IMR-90 (cell line): ENCODE data around the gene CERT1. TPM values are rescaled to one million over a fixed set of nuclear protein-coding genes. Genes with fewer than 3 reads are reported as not detected.

ENCODE experiments used
- ATAC-seq: fragments of 200-7000 bp; cut with Tn5 transposase; 2 replicates; pipeline ENCODE4 v1.9.1; 2020; ENCODE audit warnings: low read depth, mild to moderate bottlenecking, moderate library complexity
- BruUV-seq: library from RNA; stranded (reverse); fragments of 400-500 nt; replicated peaks from 2 replicates; lab custom pipeline; 2021; lab: Mats Ljungman, UMichigan
- CTCF ChIA-PET: fragments of 300-600 bp; formaldehyde crosslinking; extraction: SDS; loops from one replicate; lab custom pipeline; 2021; ENCODE audit warnings: antibody characterized with exemption; lab: Yijun Ruan, JAX
- POLR2A ChIA-PET: fragments of 300-600 bp; sonication (Branson Sonifier 250); formaldehyde crosslinking; loops from one replicate; lab custom pipeline; 2022; ENCODE audit warnings: antibody characterized with exemption; ENCODE audit not compliant: unreplicated experiment; lab: Charles Lee
- DNase-seq: peaks from one replicate; pipeline ENCODE4 v3.0.0; 2013
- H2AFZ ChIP-seq: replicated peaks from 2 replicates; pipeline ENCODE3; 2013; ENCODE audit warnings: low read length, mild to moderate bottlenecking; ENCODE audit not compliant: poor library complexity
- H2AK5ac ChIP-seq: 2 replicates; pipeline ENCODE4 v1.6.1; 2013; ENCODE audit warnings: low read depth, low read length, inconsistent platforms
- H2AK9ac ChIP-seq: replicated peaks from 2 replicates; pipeline ENCODE3; 2013; ENCODE audit warnings: mild to moderate bottlenecking, low read depth, low read length, moderate library complexity; ENCODE audit not compliant: poor library complexity
- H2BK120ac ChIP-seq: 2 replicates; pipeline ENCODE4 v1.6.1; 2013; ENCODE audit warnings: low read depth, low read length, inconsistent platforms
- H2BK15ac ChIP-seq: 3 replicates; pipeline ENCODE4 v1.6.1; 2013; ENCODE audit warnings: low read depth, low read length, inconsistent platforms
- H2BK20ac ChIP-seq: 2 replicates; pipeline ENCODE4 v1.6.1; 2013; ENCODE audit warnings: low read depth, mild to moderate bottlenecking, inconsistent platforms, low read length, moderate library complexity
- H2BK5ac ChIP-seq: 2 replicates; pipeline ENCODE4 v1.6.1; 2013; ENCODE audit warnings: mild to moderate bottlenecking, low read depth, low read length, inconsistent platforms; ENCODE audit not compliant: poor library complexity, severe bottlenecking
- H3K14ac ChIP-seq: replicated peaks from 2 replicates; pipeline ENCODE4 v1.6.1; 2013; ENCODE audit warnings: low read depth, low read length, inconsistent platforms
- H3K18ac ChIP-seq: 2 replicates; pipeline ENCODE4 v1.6.1; 2013; ENCODE audit warnings: low read depth, low read length, control low read depth
- H3K23ac ChIP-seq: 2 replicates; pipeline ENCODE4 v1.6.1; 2013; ENCODE audit warnings: low read depth, low read length, inconsistent platforms
- H3K27ac ChIP-seq: 2 replicates; pipeline ENCODE4 v1.5.1; 2013; ENCODE audit warnings: mild to moderate bottlenecking, control low read depth, low read length; ENCODE audit not compliant: insufficient read depth
- H3K27me3 ChIP-seq: 2 replicates; pipeline ENCODE4 v1.6.1; 2013; ENCODE audit warnings: low read length; ENCODE audit not compliant: control insufficient read depth, insufficient read depth
- H3K36me3 ChIP-seq: 2 replicates; pipeline ENCODE4 v1.6.1; 2013; ENCODE audit warnings: low read length, mixed read lengths; ENCODE audit not compliant: control insufficient read depth, insufficient read depth
- H3K4ac ChIP-seq: 2 replicates; pipeline ENCODE4 v1.6.1; 2013; ENCODE audit warnings: low read depth, low read length, inconsistent platforms
- H3K4me1 ChIP-seq: 2 replicates; pipeline ENCODE4 v1.6.1; 2013; ENCODE audit warnings: low read length, mixed read lengths; ENCODE audit not compliant: control insufficient read depth, insufficient read depth
- H3K4me2 ChIP-seq: 2 replicates; pipeline ENCODE4 v1.6.1; 2013; ENCODE audit warnings: low read depth, mild to moderate bottlenecking, control low read depth, low read length, moderate library complexity
- H3K4me3 ChIP-seq: 2 replicates; pipeline ENCODE4 v1.5.1; 2013; ENCODE audit warnings: low read depth, mild to moderate bottlenecking, control low read depth, low read length, moderate library complexity; ENCODE audit not compliant: insufficient read depth
- H3K56ac ChIP-seq: 2 replicates; pipeline ENCODE4 v1.6.1; 2013; ENCODE audit warnings: low read length, inconsistent platforms; ENCODE audit not compliant: insufficient read depth; ENCODE audit errors: extremely low read depth
- H3K79me1 ChIP-seq, 2 experiments: 2 replicates each; pipeline ENCODE4 v1.6.1; 2013; ENCODE audit warnings: low read length in 2 of 2, inconsistent platforms in 1 of 2, low read depth in 1 of 2
- H3K9ac ChIP-seq: 2 replicates; pipeline ENCODE4 v1.6.1; 2013; ENCODE audit warnings: low read depth, low read length, control low read depth
- H3K9me1 ChIP-seq: 2 replicates; pipeline ENCODE4 v1.6.1; 2013; ENCODE audit warnings: low read length, inconsistent platforms; ENCODE audit not compliant: insufficient read depth
- H3K9me3 ChIP-seq: 2 replicates; pipeline ENCODE4 v1.6.1; 2013; ENCODE audit warnings: low read length; ENCODE audit not compliant: control insufficient read depth, insufficient read depth
- H4K20me1 ChIP-seq: 2 replicates; pipeline ENCODE4 v1.6.1; 2013; ENCODE audit warnings: low read length, inconsistent platforms; ENCODE audit not compliant: insufficient read depth
- H4K5ac ChIP-seq: 2 replicates; pipeline ENCODE4 v1.6.1; 2013; ENCODE audit warnings: mild to moderate bottlenecking, low read depth, low read length, control low read depth
- H4K8ac ChIP-seq, 2 experiments: 2 replicates each; pipeline ENCODE4 v1.6.1; 2013; ENCODE audit warnings: low read depth in 2 of 2, low read length in 2 of 2, control low read depth in 1 of 2, inconsistent platforms in 1 of 2
- H4K91ac ChIP-seq: 2 replicates; pipeline ENCODE4 v1.6.1; 2013; ENCODE audit warnings: low read depth, low read length, inconsistent platforms; ENCODE audit not compliant: insufficient read depth
- MAZ ChIP-seq: IDR thresholded peaks from 2 replicates; pipeline ENCODE4 v1.6.1; 2012; ENCODE audit warnings: low read depth, mild to moderate bottlenecking, low read length, improper control_type of control experiment, moderate library complexity, borderline replicate concordance
- RAD21 ChIP-seq: IDR thresholded peaks from 2 replicates; pipeline ENCODE4 v1.6.1; 2012; ENCODE audit warnings: low read length, improper control_type of control experiment
- RCOR1 ChIP-seq: IDR thresholded peaks from 2 replicates; pipeline ENCODE4 v1.6.1; 2012; ENCODE audit warnings: mild to moderate bottlenecking, low read length, improper control_type of control experiment; ENCODE audit not compliant: insufficient replicate concordance
- RFX5 ChIP-seq: IDR thresholded peaks from 2 replicates; pipeline ENCODE4 v1.8.0; 2012; ENCODE audit warnings: low read depth, mild to moderate bottlenecking, low read length, moderate library complexity
- WGBS, 2 experiments: methylation state at CpG; one replicate each; pipeline versions ENCODE4 v1.1.5 to v1.1.7; 2013; ENCODE audit warnings: missing lambda C conversion rate in 2 of 2; ENCODE audit not compliant: insufficient read length in 1 of 2; ENCODE audit errors: extremely low coverage in 2 of 2; 5-methylcytosine and 5-hydroxymethylcytosine counted together
- dilution Hi-C: fragments of 300-500 bp; cut with HindIII; formaldehyde crosslinking; loops from one replicate; pipeline ENCODE4 v1.14.3; 2018; ENCODE audit warnings: low sequenced_read_pairs; ENCODE audit not compliant: unreplicated experiment
- in situ Hi-C: fragments of 300-500 bp; cut with MboI; formaldehyde crosslinking; loops from 3 replicates; pipeline ENCODE4 v1.14.3; 2019; ENCODE audit warnings: low sequenced_read_pairs, inconsistent platforms, mixed read lengths
- intact Hi-C: fragments of 100-400 bp; cut with micrococcal nuclease; formaldehyde crosslinking; loops from 2 replicates; pipeline ENCODE4 v1.10.0; 2022
- polyA plus RNA-seq, 3 experiments: library from polyadenylated mRNA; depleted of rRNA; stranded (reverse); fragments of >200 nt; gene quantifications; 2 replicates each; pipeline ENCODE4 v1.2.3, GENCODE V29; 2012; ENCODE audit warnings: low replicate concordance in 1 of 3
- total RNA-seq: library from RNA; depleted of rRNA; stranded (reverse); fragments of >200 nt; gene quantifications from 2 replicates; pipeline ENCODE4 v1.2.3, GENCODE V29; 2012

Gene CERT1
- total and polyA plus RNA-seq, 2 of the 4 experiments (the other 2 are of a cell fraction): 7.2 TPM

GRCh38 chr5:75558221-75558620 lies 46.8 kb upstream of the CERT1 start:
- H2BK120ac ChIP-seq: no peak overlapping the region
- no peak overlapping the region for H2AK5ac ChIP-seq
- no peak overlapping the region for H2BK5ac ChIP-seq
- peaks cover 16 to 20% of the 10 kb centered on the region in 2 experiments; a peak in 3 of 4 replicates for H3K79me1 ChIP-seq
- no peak overlapping the region for H3K14ac ChIP-seq
- no peak overlapping the region for H3K27ac ChIP-seq
- no peak overlapping the region for H2BK15ac ChIP-seq
- H3K9me3 ChIP-seq: peaks cover 2% of the 10 kb centered on the region; the same call in 1 of the 2 replicates
- BruUV-seq: no TSS peak
- no peaks in the 10 kb centered on the region; the same call in 1 of the 2 replicates for H3K9me1 ChIP-seq
- no peak overlapping the region for H3K23ac ChIP-seq
- H4K91ac ChIP-seq: no peak overlapping the region
- H3K4me3 ChIP-seq: no peak overlapping the region
- no peaks in the 10 kb centered on the region for H3K4me1 ChIP-seq
- no peaks in the 10 kb centered on the region for H3K27me3 ChIP-seq
- H3K4me2 ChIP-seq: no peak overlapping the region
- in situ Hi-C loops: no loop called here
- CTCF ChIA-PET: no interaction called here
- no peak overlapping the region for H3K4ac ChIP-seq
- H3K56ac ChIP-seq: no peak overlapping the region
- dilution Hi-C loops: no loop called here
- H3K9ac ChIP-seq: no peak overlapping the region
- TF ChIP-seq RFX5 (no peak), MAZ (no peak), RAD21 (no peak), RCOR1 (no peak)
- ATAC-seq (no peak), DNase-seq (no peak)
- no peak overlapping the region for H4K8ac ChIP-seq
- no peak overlapping the region for H3K18ac ChIP-seq
- peaks cover 8% of the 10 kb centered on the region for H3K36me3 ChIP-seq
- H4K20me1 ChIP-seq: no peaks in the 10 kb centered on the region; the same call in 1 of the 2 replicates
- intact Hi-C loops: no loop called here
- POLR2A ChIA-PET: no interaction called here
- H2BK20ac ChIP-seq: no peak overlapping the region
- H2AK9ac ChIP-seq: no peak overlapping the region
- no peak overlapping the region for H4K5ac ChIP-seq
- no CpG with 5 or more reads among the region's 1 CpG for WGBS, 2 experiments
- no peak overlapping the region for H2AFZ ChIP-seq
